Breast epithelium (tissue), 4 donors: ENCODE data around the gene P2RX6. TPM values are rescaled to one million over a fixed set of nuclear protein-coding genes. Genes with fewer than 3 reads are reported as not detected.
A peak's percentile ranks its signal among the peaks of the same experiment; 100 is the strongest.

Source experiments
- DNase-seq, 2 donors: peaks; one replicate each; pipeline ENCODE4 v3.0.0-alpha.2; 2019; ENCODE audit warnings: low spot score in 2 of 2
- H3K27ac ChIP-seq, 2 donors: fragments of 200-600 bp; sonication (generic) in 1 of 2; one replicate each; pipeline ENCODE4 v1.5.1; 2016 to 2019; ENCODE audit warnings: mild to moderate bottlenecking in 1 of 2
- H3K27me3 ChIP-seq, 2 donors: fragments of 200-600 bp; sonication (generic) in 1 of 2; one replicate each; pipeline versions ENCODE4 v1.5.1 to v1.6.0; 2017 to 2019; ENCODE audit warnings: control low read depth in 1 of 2, mild to moderate bottlenecking in 1 of 2
- H3K36me3 ChIP-seq: fragments of 200-600 bp; one replicate; pipeline ENCODE4 v1.5.1; 2019
- H3K4me1 ChIP-seq, 2 donors: fragments of 200-600 bp; sonication (generic); one replicate each; pipeline ENCODE4 v1.5.1; 2016 to 2019; ENCODE audit warnings: control low read depth in 1 of 2
- H3K4me3 ChIP-seq, 3 donors: fragments of 200-600 bp; sonication (generic); 1 replicate in 2 of 3; 2 replicates in 1 of 3; pipeline ENCODE4 v1.5.1; 2016 to 2019; ENCODE audit warnings: mild to moderate bottlenecking in 3 of 3, moderate library complexity in 2 of 3
- H3K9me3 ChIP-seq, 2 donors: fragments of 200-600 bp; sonication (generic) in 1 of 2; one replicate each; pipeline ENCODE4 v1.5.1; 2016 to 2019; ENCODE audit warnings: control low read depth in 1 of 2
- CTCF ChIP-seq, 3 donors: fragments of 450-650 bp; IDR thresholded peaks; one replicate each; pipeline ENCODE4 v1.5.1; 2016 to 2017; ENCODE audit warnings: antibody characterized with exemption in 3 of 3, mild to moderate bottlenecking in 3 of 3, moderate library complexity in 3 of 3
- POLR2A ChIP-seq: fragments of 450-650 bp; IDR thresholded peaks from one replicate; pipeline ENCODE4 v1.6.1; 2016; ENCODE audit warnings: antibody characterized with exemption, mild to moderate bottlenecking, moderate library complexity
- POLR2AphosphoS5 ChIP-seq, 3 donors: sonication (generic); formaldehyde crosslinking; IDR thresholded peaks; one replicate each; pipeline ENCODE4 v1.6.1; 2017; ENCODE audit warnings: antibody characterized with exemption in 3 of 3
- intact Hi-C: fragments of 100-400 bp; cut with DNase I; formaldehyde crosslinking; loops from one replicate; pipeline ENCODE4 v1.15.1; 2023; ENCODE audit warnings: low total_unique reads
- total RNA-seq, 3 donors: library from RNA; depleted of rRNA; stranded (reverse); fragments of >200 nt; gene quantifications; one replicate each; pipeline ENCODE4 v1.1.0, GENCODE V29; 2016

P2RX6 gene
- total RNA-seq, 3 donors from 2014 or later: 1.6 TPM; not detected in 2

- Histone ChIP-seq H3K4me1 (peaks cover 7 to 8% of the 10 kb centered on the region in 2 donors), H3K27ac (peak overlapping the region; percentile 61 to 84), H3K36me3 (no peaks in the 10 kb centered on the region), H3K9me3 (no peaks in the 10 kb centered on the region), H3K4me3 (peak overlapping the region; percentile 42 to 70 (median 50)), H3K27me3 (no peaks in the 10 kb centered on the region)
- DNase-seq: peak in 1 of 2 donors; percentile 62
- TF ChIP-seq POLR2A (no peak), POLR2AphosphoS5 (IDR thresholded peaks at IDR 0.05) (peak in 1 of 3 donors; percentile 6)
- intact Hi-C loops: no loop called here
Measured at GRCh38 chr22:21014202-21014725, 701 bp upstream of the P2RX6 start.

- Histone ChIP-seq H3K9me3 (no peaks in the 10 kb centered on the region), H3K27me3 (no peaks in the 10 kb centered on the region), H3K4me1 (peaks cover 7 to 8% of the 10 kb centered on the region in 2 donors), H3K4me3 (no peak overlapping the region), H3K36me3 (no peaks in the 10 kb centered on the region), H3K27ac (peak overlapping the region in 1 of 2 donors; percentile 84)
- no peak for DNase-seq
- TF ChIP-seq POLR2A (no peak), POLR2AphosphoS5 (IDR thresholded peaks at IDR 0.05) (no peak), CTCF (IDR thresholded peaks at IDR 0.05) (no peak)
- intact Hi-C loops: no loop called here
Measured at GRCh38 chr22:21015466-21016006, 571 bp downstream of the P2RX6 start.

GRCh38 chr22:21016644-21017420, 1.9 kb downstream of the P2RX6 start:
- Histone ChIP-seq H3K27ac (no peak overlapping the region), H3K4me3 (no peak overlapping the region), H3K36me3 (no peaks in the 10 kb centered on the region), H3K9me3 (no peaks in the 10 kb centered on the region), H3K27me3 (no peaks in the 10 kb centered on the region), H3K4me1 (peaks cover 7 to 8% of the 10 kb centered on the region in 2 donors)
- TF ChIP-seq CTCF (IDR thresholded peaks at IDR 0.05) (no peak), POLR2AphosphoS5 (IDR thresholded peaks at IDR 0.05) (no peak), POLR2A (no peak)
- DNase-seq: no peak
- intact Hi-C loops: no loop called here

DNA sequence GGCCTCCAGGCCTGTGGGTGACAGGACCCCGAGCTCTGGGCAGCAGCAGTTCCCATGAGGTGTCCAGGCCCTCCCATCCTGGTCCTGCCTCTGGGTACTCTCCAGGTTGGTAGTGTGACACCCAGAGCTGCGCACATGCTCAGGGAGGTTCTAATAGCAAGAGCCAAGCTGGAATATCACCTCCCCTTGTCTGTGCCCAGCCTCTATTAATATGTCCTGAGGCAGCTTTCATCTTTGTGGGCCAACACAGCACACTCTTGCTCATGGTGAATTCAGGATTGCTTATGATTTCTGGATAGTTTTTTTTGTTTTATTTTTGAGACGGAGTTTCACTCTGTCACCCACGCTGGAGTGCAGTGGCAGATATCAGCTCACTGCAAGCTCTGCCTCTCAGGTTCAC, 3.3 kb downstream of the P2RX6 start:
- intact Hi-C loops: no loop called here
- H3K4me1 ChIP-seq: peaks cover 7 to 8% of the 10 kb centered on the region in 2 donors
- DNase-seq: no peak
- no peak overlapping the region for H3K4me3 ChIP-seq
- H3K27ac ChIP-seq: no peak overlapping the region
- H3K27me3 ChIP-seq: no peaks in the 10 kb centered on the region
- H3K36me3 ChIP-seq: no peaks in the 10 kb centered on the region
- TF ChIP-seq CTCF (IDR thresholded peaks at IDR 0.05) (no peak), POLR2A (no peak), POLR2AphosphoS5 (IDR thresholded peaks at IDR 0.05) (no peak)
- H3K9me3 ChIP-seq: no peaks in the 10 kb centered on the region

- no peak overlapping the region for H3K4me3 ChIP-seq
- no peak overlapping the region for H3K27ac ChIP-seq
- intact Hi-C loops: no loop called here
- H3K9me3 ChIP-seq: no peaks in the 10 kb centered on the region
- H3K27me3 ChIP-seq: no peaks in the 10 kb centered on the region
- H3K4me1 ChIP-seq: no peaks in the 10 kb centered on the region
- DNase-seq: no peak
- no peak for TF ChIP-seq POLR2A
- TF ChIP-seq POLR2AphosphoS5 (IDR thresholded peaks at IDR 0.05): no peak
- no peak for TF ChIP-seq CTCF (IDR thresholded peaks at IDR 0.05)
- H3K36me3 ChIP-seq: no peaks in the 10 kb centered on the region
Measured at GRCh38 chr22:21020802-21021429, 6.0 kb downstream of the P2RX6 start.
